ENCODE results near the gene ATXN7L1. TPM values are rescaled to one million over a fixed set of nuclear protein-coding genes. Genes with fewer than 3 reads are reported as not detected.

The ATXN7L1 gene
- total and polyA plus RNA-seq, 8 donors, result 13.0 to 15.5 (median 13.8) TPM

DNA sequence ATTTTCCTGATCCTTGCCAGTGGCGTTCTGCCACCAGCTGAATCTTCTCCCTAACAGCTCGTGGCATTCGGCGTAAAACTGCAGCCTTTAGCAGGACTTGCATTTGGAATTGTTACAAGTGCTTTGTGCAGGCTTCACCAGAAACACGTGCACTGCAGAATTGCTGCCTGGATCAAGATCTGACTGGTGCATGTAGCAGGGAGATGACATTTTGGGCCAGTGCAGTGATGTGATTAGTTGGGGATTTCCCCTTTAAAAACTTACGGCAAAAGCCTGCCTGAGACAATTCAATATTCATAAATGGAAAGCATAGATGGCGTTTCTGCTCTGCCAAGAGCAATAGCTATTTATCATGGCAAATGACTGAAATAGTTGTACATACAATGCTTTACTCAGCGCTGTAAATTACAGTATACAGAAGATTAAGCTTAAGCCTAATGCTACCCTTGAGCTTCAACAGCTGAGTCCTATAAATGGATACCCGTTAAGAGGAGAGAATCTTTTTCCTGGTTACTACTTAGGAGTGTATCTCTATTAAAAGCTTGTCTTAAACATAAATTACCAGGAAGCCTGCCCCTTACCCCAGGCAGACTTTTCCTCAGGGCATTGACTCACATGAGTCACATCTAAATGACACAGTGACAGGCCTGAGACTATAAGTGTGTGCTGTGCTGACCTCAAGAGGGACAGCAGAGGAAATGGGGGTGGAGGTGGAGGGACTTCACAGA is 106.3 kb downstream of the ATXN7L1 start:
- Histone ChIP-seq H3K27me3 (no peaks in the 10 kb centered on the region), H3K27ac (no peak overlapping the region), H3K36me3 (no peaks in the 10 kb centered on the region), H3K4me3 (no peak overlapping the region), H3K4me1 (no peaks in the 10 kb centered on the region), H3K9me3 (no peaks in the 10 kb centered on the region)
- DNase-seq (peak in 2 of 4 donors; percentile 63 to 78), ATAC-seq (peak; percentile 50)
- intact Hi-C loops (cut with DNase I), result no loop called here
- TF ChIP-seq, protein P1, sequence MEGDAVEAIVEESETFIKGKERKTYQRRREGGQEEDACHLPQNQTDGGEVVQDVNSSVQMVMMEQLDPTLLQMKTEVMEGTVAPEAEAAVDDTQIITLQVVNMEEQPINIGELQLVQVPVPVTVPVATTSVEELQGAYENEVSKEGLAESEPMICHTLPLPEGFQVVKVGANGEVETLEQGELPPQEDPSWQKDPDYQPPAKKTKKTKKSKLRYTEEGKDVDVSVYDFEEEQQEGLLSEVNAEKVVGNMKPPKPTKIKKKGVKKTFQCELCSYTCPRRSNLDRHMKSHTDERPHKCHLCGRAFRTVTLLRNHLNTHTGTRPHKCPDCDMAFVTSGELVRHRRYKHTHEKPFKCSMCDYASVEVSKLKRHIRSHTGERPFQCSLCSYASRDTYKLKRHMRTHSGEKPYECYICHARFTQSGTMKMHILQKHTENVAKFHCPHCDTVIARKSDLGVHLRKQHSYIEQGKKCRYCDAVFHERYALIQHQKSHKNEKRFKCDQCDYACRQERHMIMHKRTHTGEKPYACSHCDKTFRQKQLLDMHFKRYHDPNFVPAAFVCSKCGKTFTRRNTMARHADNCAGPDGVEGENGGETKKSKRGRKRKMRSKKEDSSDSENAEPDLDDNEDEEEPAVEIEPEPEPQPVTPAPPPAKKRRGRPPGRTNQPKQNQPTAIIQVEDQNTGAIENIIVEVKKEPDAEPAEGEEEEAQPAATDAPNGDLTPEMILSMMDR (IDR thresholded peaks at IDR 0.05), result no peak

DNA sequence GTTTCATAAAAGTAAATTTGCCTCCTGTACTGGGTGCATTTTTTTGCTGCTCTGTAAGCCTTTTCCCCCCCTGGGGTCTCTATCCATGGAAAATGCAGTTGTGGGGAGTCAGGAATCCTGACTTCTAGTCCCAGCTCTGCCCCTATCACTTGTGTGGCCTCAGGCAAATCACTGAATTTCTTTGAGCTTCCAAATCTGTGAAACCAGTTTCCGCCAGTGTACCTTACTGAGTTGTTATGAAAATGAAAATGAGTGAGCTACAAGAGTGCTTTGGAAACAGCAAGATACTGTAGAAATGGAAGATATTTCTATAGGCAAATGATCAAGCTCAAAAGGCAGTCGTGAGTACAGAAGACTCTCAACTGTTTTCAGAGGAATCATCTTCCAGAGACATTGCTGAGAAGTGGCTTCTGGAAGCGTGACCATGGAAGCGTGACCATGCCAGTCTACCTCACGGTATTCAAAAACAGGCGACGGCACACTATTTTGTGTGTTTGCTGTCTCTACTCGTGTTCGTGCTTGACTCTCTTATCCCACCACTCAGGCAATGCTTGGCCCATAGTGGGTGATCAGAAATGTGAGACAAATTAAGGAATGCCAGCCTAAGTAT is 107.4 kb downstream of the ATXN7L1 start:
- Histone ChIP-seq H3K36me3 (no peaks in the 10 kb centered on the region), H3K27me3 (no peaks in the 10 kb centered on the region), H3K4me1 (no peaks in the 10 kb centered on the region), H3K4me3 (no peak overlapping the region), H3K27ac (no peak overlapping the region), H3K9me3 (no peaks in the 10 kb centered on the region)
- ATAC-seq (no peak), DNase-seq (no peak)
- intact Hi-C loops (cut with DNase I), result no loop called here
- TF ChIP-seq, protein P1 (IDR thresholded peaks at IDR 0.05), result no peak

DNA sequence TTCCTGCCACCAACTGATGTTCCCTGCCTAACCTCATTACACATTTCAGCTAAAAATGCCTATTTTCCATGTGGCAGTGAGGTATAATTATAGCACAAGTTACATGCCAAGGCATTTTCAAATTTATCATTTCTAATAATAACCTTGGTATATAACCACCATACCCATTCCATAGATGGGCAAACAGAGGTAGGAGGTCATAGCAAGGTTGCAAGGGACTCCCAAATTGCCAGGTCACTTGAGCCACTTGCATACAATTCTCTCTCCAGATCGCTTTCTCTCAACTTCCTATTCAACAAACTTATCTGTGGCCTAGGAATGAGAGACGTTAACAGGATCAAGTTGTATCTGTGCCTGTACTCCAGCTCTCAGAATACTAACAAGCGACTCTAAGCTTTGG is 108.3 kb downstream of the ATXN7L1 start:
- no peaks in the 10 kb centered on the region for H3K4me1 ChIP-seq
- no peaks in the 10 kb centered on the region for H3K9me3 ChIP-seq
- H3K27ac ChIP-seq, result no peak overlapping the region
- no peaks in the 10 kb centered on the region for H3K36me3 ChIP-seq
- TF ChIP-seq, protein P1 (IDR thresholded peaks at IDR 0.05), result no peak
- no peak overlapping the region for H3K4me3 ChIP-seq
- intact Hi-C loops (cut with DNase I), result no loop called here
- ATAC-seq (no peak), DNase-seq (no peak)
- no peaks in the 10 kb centered on the region for H3K27me3 ChIP-seq

DNA sequence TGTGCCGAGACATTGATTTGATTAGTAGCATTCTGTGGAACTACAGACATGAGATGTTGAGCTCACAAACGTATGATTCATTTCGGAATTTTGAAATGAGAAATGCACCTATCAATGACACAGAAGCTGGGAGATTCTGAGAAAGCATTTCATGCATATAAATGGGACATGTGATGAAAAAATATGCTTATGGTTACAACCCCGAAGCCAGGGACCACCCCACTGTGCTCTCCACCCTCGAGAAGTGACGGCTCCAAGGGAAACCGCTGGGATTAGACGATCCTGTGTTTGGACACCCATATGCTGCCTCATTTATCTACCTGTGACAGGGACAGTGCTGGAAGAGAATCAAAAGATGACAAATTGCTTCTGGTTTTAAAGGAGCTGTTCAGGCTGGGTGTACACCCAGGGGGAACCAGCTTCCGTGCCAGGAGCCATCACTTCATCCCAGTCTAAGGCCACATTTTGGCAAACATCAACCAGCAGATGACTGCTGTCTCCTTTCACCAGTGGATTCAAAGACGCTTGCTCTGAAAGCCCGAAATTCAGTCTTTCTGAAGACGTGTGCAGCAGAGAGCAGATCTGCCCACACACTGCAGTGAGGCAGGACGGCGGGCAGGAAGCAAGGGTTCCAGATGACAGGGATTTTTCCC is 109.9 kb downstream of the ATXN7L1 start:
- TF ChIP-seq, protein P1 (IDR thresholded peaks at IDR 0.05), result no peak
- H3K36me3 ChIP-seq, result no peaks in the 10 kb centered on the region
- no peak overlapping the region for H3K27ac ChIP-seq
- H3K27me3 ChIP-seq, result no peaks in the 10 kb centered on the region
- H3K4me3 ChIP-seq, result no peak overlapping the region
- DNase-seq (peak in 2 of 4 donors; percentile 67 to 74), ATAC-seq (peak; percentile 26)
- intact Hi-C loops (cut with DNase I), result no loop called here
- no peaks in the 10 kb centered on the region for H3K4me1 ChIP-seq
- H3K9me3 ChIP-seq, result no peaks in the 10 kb centered on the region

DNA sequence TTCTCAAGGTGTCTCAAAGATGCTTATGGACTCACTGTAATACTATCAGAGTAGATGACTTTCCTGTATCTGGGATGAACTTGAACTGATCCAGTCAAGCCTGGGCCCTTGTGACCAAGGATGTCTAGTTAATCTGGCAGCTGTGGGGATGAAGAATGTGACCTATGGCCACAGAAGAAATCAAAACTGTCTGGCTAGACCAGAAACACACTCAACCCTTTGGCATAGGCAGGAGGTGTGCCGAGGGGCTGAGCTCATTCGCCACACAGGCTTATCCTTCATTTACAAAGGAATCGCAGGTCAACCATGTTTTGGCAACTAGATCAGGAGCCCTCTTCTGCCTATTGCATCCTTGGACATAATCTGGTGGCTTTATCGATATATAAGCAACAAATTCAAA is 110.6 kb downstream of the ATXN7L1 start:
- intact Hi-C loops (cut with DNase I), result no loop called here
- H3K9me3 ChIP-seq, result no peaks in the 10 kb centered on the region
- H3K36me3 ChIP-seq, result no peaks in the 10 kb centered on the region
- TF ChIP-seq, protein P1 (IDR thresholded peaks at IDR 0.05), result no peak
- H3K27ac ChIP-seq, result no peak overlapping the region
- ATAC-seq (no peak), DNase-seq (no peak)
- no peak overlapping the region for H3K4me3 ChIP-seq
- no peaks in the 10 kb centered on the region for H3K4me1 ChIP-seq
- no peaks in the 10 kb centered on the region for H3K27me3 ChIP-seq

Data from left lung (tissue), 10 donors.